Endothelial cell of umbilical vein (primary cell): ENCODE measurements around the gene CHSY1. TPM values are rescaled to one million over a fixed set of nuclear protein-coding genes. Genes with fewer than 3 reads are reported as not detected.

Experiments
- BruUV-seq: library from RNA; stranded (reverse); fragments of 400-500 nt; replicated peaks from 2 replicates; lab custom pipeline; 2021; lab: Mats Ljungman, UMichigan
- CTCF ChIA-PET: fragments of 300-600, 350-600 bp; sonication (Branson Sonifier 250); formaldehyde crosslinking; loops from one replicate; lab custom pipeline; 2021; ENCODE audit warnings: antibody characterized with exemption, inconsistent platforms; lab: Charles Lee
- POLR2A ChIA-PET: fragments of 300-600, 350-600 bp; sonication (Branson Sonifier 250); formaldehyde crosslinking; loops from one replicate; lab custom pipeline; 2021; ENCODE audit warnings: antibody characterized with exemption, inconsistent platforms; lab: Charles Lee
- DNase-seq: peaks from one replicate; pipeline ENCODE4 v3.0.0-alpha.2; 2011; ENCODE audit warnings: low read depth, low spot score
- FAIRE-seq: peaks from 2 replicates; lab custom pipeline; 2011; peaks lifted over from hg19 to GRCh38; lab: Jason Lieb, UNC
- H2AFZ ChIP-seq: 2 replicates; pipeline ENCODE4 v1.6.0; 2012; ENCODE audit warnings: low read depth, low read length, control low read depth, inconsistent platforms
- H3K27ac ChIP-seq: 2 replicates; pipeline ENCODE4 v1.5.1; 2011; ENCODE audit warnings: low read depth, mild to moderate bottlenecking, control low read depth, low read length, moderate library complexity; ENCODE audit not compliant: insufficient read depth
- H3K27me3 ChIP-seq, 2 experiments: 2 replicates each; pipeline versions ENCODE4 v1.6.0 to v1.6.1; 2011; ENCODE audit warnings: low read length in 2 of 2, mixed read lengths in 1 of 2; ENCODE audit not compliant: control insufficient read depth in 2 of 2, insufficient read depth in 2 of 2
- H3K36me3 ChIP-seq, 2 experiments: 2 replicates in 1 of 2; 3 replicates in 1 of 2; pipeline ENCODE4 v1.5.1; 2011; ENCODE audit warnings: low read length in 2 of 2, mild to moderate bottlenecking in 1 of 2, moderate library complexity in 1 of 2; ENCODE audit not compliant: control insufficient read depth in 2 of 2, insufficient read depth in 2 of 2; ENCODE audit errors: extremely low read depth in 1 of 2
- H3K4me1 ChIP-seq: 3 replicates; pipeline ENCODE4 v1.5.1; 2011; ENCODE audit warnings: mild to moderate bottlenecking, low read length; ENCODE audit not compliant: control insufficient read depth, insufficient read depth; ENCODE audit errors: extremely low read depth
- H3K4me2 ChIP-seq: 2 replicates; pipeline ENCODE4 v1.6.1; 2011; ENCODE audit warnings: low read length, control low read depth, mixed read lengths; ENCODE audit not compliant: insufficient read depth
- H3K4me3 ChIP-seq, 3 experiments: fragments of 200-600 bp in 1 of 3; sonication (generic), shearing (Covaris generic) in 1 of 3; replicated peaks in 1 of 3; 2 replicates each; pipeline ENCODE4 v1.5.1; 2011 to 2016; ENCODE audit warnings: control low read depth in 3 of 3, low read length in 3 of 3, mild to moderate bottlenecking in 2 of 3, inconsistent platforms in 1 of 3, low read depth in 1 of 3, moderate library complexity in 1 of 3; ENCODE audit not compliant: insufficient read depth in 1 of 3
- H3K79me2 ChIP-seq: 2 replicates; pipeline ENCODE4 v1.6.0; 2012; ENCODE audit warnings: low read length, inconsistent platforms; ENCODE audit not compliant: control insufficient read depth, insufficient read depth
- H3K9ac ChIP-seq: replicated peaks from 2 replicates; pipeline ENCODE3; 2011; ENCODE audit warnings: low read length, control low read depth; ENCODE audit not compliant: insufficient read depth; ENCODE audit errors: extremely low read depth
- H3K9me1 ChIP-seq: replicated peaks from 3 replicates; pipeline ENCODE4 v1.6.0; 2011; ENCODE audit warnings: mild to moderate bottlenecking, low read length; ENCODE audit not compliant: control insufficient read depth, insufficient read depth; ENCODE audit errors: extremely low read depth
- H3K9me3 ChIP-seq: replicated peaks from 2 replicates; pipeline ENCODE4 v1.5.1; 2012; ENCODE audit warnings: low read length, inconsistent platforms; ENCODE audit not compliant: control insufficient read depth, insufficient read depth
- H4K20me1 ChIP-seq: replicated peaks from 2 replicates; pipeline ENCODE3; 2011; ENCODE audit warnings: mild to moderate bottlenecking, low read length; ENCODE audit not compliant: control insufficient read depth, insufficient read depth; ENCODE audit errors: extremely low read depth
- CTCF ChIP-seq, 2 donors: IDR thresholded peaks; 1 replicate in 1 of 2; 2 replicates in 1 of 2; pipeline ENCODE4 v1.5.1; 2011; ENCODE audit warnings: low read length in 2 of 2, mild to moderate bottlenecking in 2 of 2, moderate library complexity in 2 of 2, control low read depth in 1 of 2, inconsistent platforms in 1 of 2, low read depth in 1 of 2; ENCODE audit not compliant: insufficient read depth in 1 of 2; ENCODE audit errors: extremely low read depth in 1 of 2
- EZH2 ChIP-seq: IDR thresholded peaks from 2 replicates; pipeline ENCODE4 v1.6.1; 2012; ENCODE audit warnings: borderline replicate concordance, low read depth, mild to moderate bottlenecking, moderate library complexity, low read length, inconsistent platforms; ENCODE audit not compliant: severe bottlenecking
- FOS ChIP-seq: IDR thresholded peaks from 2 replicates; pipeline ENCODE4 v1.6.1; 2011; ENCODE audit warnings: mild to moderate bottlenecking, low read length, moderate library complexity, borderline replicate concordance; ENCODE audit not compliant: insufficient read depth
- GATA2 ChIP-seq: IDR thresholded peaks from 2 replicates; pipeline ENCODE4 v1.7.0; 2011; ENCODE audit warnings: low read depth, mild to moderate bottlenecking, moderate library complexity, mixed read lengths, low read length; ENCODE audit not compliant: insufficient read length, insufficient read depth
- JUN ChIP-seq: IDR thresholded peaks from 2 replicates; pipeline ENCODE4 v1.6.1; 2011; ENCODE audit warnings: borderline replicate concordance, low read depth; ENCODE audit not compliant: insufficient read length, insufficient read depth
- MYC ChIP-seq: IDR thresholded peaks from one replicate; pipeline ENCODE4 v1.6.1; 2011; ENCODE audit warnings: mild to moderate bottlenecking, low read depth, low read length
- POLR2A ChIP-seq: IDR thresholded peaks from 2 replicates; pipeline ENCODE4 v1.6.1; 2012; ENCODE audit warnings: low read depth, mild to moderate bottlenecking, control low read depth, low read length
- POLR2AphosphoS5 ChIP-seq: IDR thresholded peaks from 2 replicates; pipeline ENCODE4 v1.6.1; 2012; ENCODE audit warnings: low read depth, mild to moderate bottlenecking, control low read depth, low read length, moderate library complexity; ENCODE audit not compliant: insufficient read depth
- dilution Hi-C: fragments of 300-500 bp; cut with MboI; formaldehyde crosslinking; loops from one replicate; pipeline ENCODE4 v1.15.0; 2019; ENCODE audit warnings: low sequenced_read_pairs; ENCODE audit not compliant: extremely low pct_ligation_motif_present
- intact Hi-C: fragments of 100-400 bp; cut with micrococcal nuclease; formaldehyde crosslinking; loops from one replicate; pipeline ENCODE4 v1.10.0; 2022
- polyA plus RNA-seq, 4 experiments: library from polyadenylated mRNA; depleted of rRNA in 3 of 4; stranded (reverse) in 3 of 4; unstranded in 1 of 4; fragments of >200 nt; gene quantifications; 2 replicates each; pipeline versions ENCODE4 v1.2.1 to v1.2.3, GENCODE V29; 2011 to 2012; ENCODE audit warnings: missing spikeins in 1 of 4
- total RNA-seq: library from RNA; stranded (reverse); gene quantifications from 2 replicates; pipeline ENCODE4 v1.2.3, GENCODE V29; 2021
- TF ChIP-seq, protein P1 (sequence below): IDR thresholded peaks from 2 replicates; pipeline ENCODE4 v1.6.1; 2011; ENCODE audit not compliant: insufficient read depth, insufficient read length

Gene CHSY1
- total and polyA plus RNA-seq, 2 donors (not counting 3 experiments of a cell fraction or from before 2014, with no cell fraction given): 23.7 to 50.8 TPM

GRCh38 chr15:101296418-101297405 lies 44.9 kb upstream of the CHSY1 start:
- no peak overlapping the region for H3K4me3 ChIP-seq
- dilution Hi-C loops: no loop called here

More at GRCh38 chr15:101296418-101297405, 44.9 kb upstream of the CHSY1 start:
- peaks cover 31% of the 10 kb centered on the region for H3K79me2 ChIP-seq
- BruUV-seq: no TSS peak
- no peak overlapping the region for H3K9ac ChIP-seq
- H3K36me3 ChIP-seq: no peaks in the 10 kb centered on the region
- no peak for DNase-seq
- H3K4me1 ChIP-seq: peaks cover 14% of the 10 kb centered on the region
- H3K9me3 ChIP-seq: no peaks in the 10 kb centered on the region
- no peak for TF ChIP-seq POLR2AphosphoS5
- no peak for TF ChIP-seq MYC
- no peak for TF ChIP-seq POLR2A
- TF ChIP-seq, protein P1, sequence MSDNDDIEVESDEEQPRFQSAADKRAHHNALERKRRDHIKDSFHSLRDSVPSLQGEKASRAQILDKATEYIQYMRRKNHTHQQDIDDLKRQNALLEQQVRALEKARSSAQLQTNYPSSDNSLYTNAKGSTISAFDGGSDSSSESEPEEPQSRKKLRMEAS: no peak
- no peak for TF ChIP-seq GATA2
- TF ChIP-seq FOS: no peak
- no peak for TF ChIP-seq EZH2
- TF ChIP-seq JUN: no peak
- TF ChIP-seq CTCF (IDR thresholded peaks at IDR 0.05; ENCODE audit: extremely low read depth in 1 of 2, insufficient read depth in 1 of 2, low read depth in 1 of 2, low read length in 2 of 2): no peak
- no peak for FAIRE-seq
- H3K27me3 ChIP-seq: no peaks in the 10 kb centered on the region
- H2AFZ ChIP-seq: peak overlapping the region; percentile 23
- no peak overlapping the region for H3K27ac ChIP-seq
- no peak overlapping the region for H3K4me2 ChIP-seq
- no peaks in the 10 kb centered on the region for H3K9me1 ChIP-seq
- intact Hi-C loops: no loop called here
- H4K20me1 ChIP-seq: no peaks in the 10 kb centered on the region
- ChIA-PET CTCF (interaction anchor here (0.6 to 1.8 kb wide), 4 partner anchors 24 to 357 kb away, joined by 3 to 20 read pairs (median 12); no protein-coding TSS in a partner anchor), POLR2A (no interaction called here)
